ENCODE data around the gene MAN1B1. TPM values are rescaled to one million over a fixed set of nuclear protein-coding genes. Genes with fewer than 3 reads are reported as not detected.

Gene MAN1B1
- total and polyA plus RNA-seq, 2 of the 4 experiments (the other 2 are of a cell fraction): 28.7 to 55.1 TPM

DNA sequence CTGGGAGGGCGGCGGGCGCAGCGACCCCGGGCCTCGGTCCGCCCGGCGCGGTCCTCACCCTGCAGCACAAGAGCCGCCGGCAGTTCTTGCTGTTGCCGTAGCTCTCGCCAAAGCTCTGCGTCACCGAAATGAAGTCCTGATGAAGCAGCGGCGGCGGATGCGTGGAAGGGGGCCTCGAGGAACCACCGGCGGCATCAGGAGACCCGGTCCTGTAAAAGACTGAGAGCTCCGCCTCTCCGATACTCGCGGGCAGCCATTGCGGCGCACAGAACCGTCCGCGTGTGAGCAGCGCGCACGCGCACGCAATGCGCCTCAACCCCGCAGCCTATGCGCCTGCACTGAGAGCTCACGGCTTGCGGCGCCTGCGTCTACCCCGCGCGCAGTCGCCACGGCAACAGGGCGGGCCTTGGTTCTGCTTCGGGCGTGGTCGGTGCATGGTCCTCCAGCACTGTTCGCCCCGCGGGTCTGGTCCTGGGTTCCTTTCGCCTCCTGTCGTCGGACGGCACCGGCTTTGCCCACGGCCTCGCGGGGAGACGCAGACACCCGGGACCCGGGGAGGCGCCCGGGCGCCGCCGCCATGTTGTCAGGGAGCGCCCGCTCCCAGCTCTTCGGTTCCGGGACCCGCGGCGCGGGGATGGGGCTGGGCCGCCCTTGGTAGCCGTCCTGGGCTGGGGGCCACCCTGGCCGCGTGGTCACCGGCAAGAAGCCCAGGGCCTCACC, 42.8 kb downstream of the MAN1B1 start:
- peak overlapping the region; percentile 77 to 96 for H4K8ac ChIP-seq (ENCODE audit: low read depth in 2 of 2, low read length in 2 of 2)
- H3K4me3 ChIP-seq (ENCODE audit: insufficient read depth, low read depth, low read length): peak overlapping the region; percentile 76
- BruUV-seq (replicated peaks): no TSS peak
- no peaks in the 10 kb centered on the region for H3K36me3 ChIP-seq (ENCODE audit: control insufficient read depth, insufficient read depth, low read length)
- peak overlapping the region; percentile 38; the same call in 1 of the 2 replicates for H2BK120ac ChIP-seq (ENCODE audit: low read depth, low read length)
- intact Hi-C loops (cut with micrococcal nuclease) (no loop called here), in situ Hi-C loops (cut with MboI; ENCODE audit: low sequenced_read_pairs) (no loop called here), dilution Hi-C loops (cut with HindIII; ENCODE audit: low sequenced_read_pairs, unreplicated experiment) (no loop called here)
- H2AK9ac ChIP-seq (replicated peaks; ENCODE audit: low read depth, low read length, poor library complexity): peak overlapping the region; percentile 96
- peaks cover 4% of the 10 kb centered on the region; the same call in 1 of the 2 replicates for H3K9me3 ChIP-seq (ENCODE audit: control insufficient read depth, insufficient read depth, low read length)
- H4K5ac ChIP-seq (ENCODE audit: low read depth, low read length): peak overlapping the region; percentile 63; the same call in 1 of the 2 replicates
- H3K9me1 ChIP-seq (ENCODE audit: insufficient read depth, low read length): peaks cover 16% of the 10 kb centered on the region
- peak overlapping the region; percentile 99 for H2AFZ ChIP-seq (replicated peaks; ENCODE audit: low read length, poor library complexity)
- no peaks in the 10 kb centered on the region for H3K27me3 ChIP-seq (ENCODE audit: control insufficient read depth, insufficient read depth, low read length)
- ATAC-seq (ENCODE audit: low read depth): peak; percentile 99
- no peak overlapping the region for H2BK20ac ChIP-seq (ENCODE audit: low read depth, low read length)
- peaks cover 12% of the 10 kb centered on the region; the same call in 1 of the 2 replicates for H3K4me1 ChIP-seq (ENCODE audit: control insufficient read depth, insufficient read depth, low read length)
- H3K9ac ChIP-seq (ENCODE audit: low read depth, low read length): peak overlapping the region; percentile 90
- H2BK5ac ChIP-seq (ENCODE audit: low read depth, low read length, poor library complexity, severe bottlenecking): peak overlapping the region; percentile 43
- peak overlapping the region; percentile 74 for H3K27ac ChIP-seq (ENCODE audit: insufficient read depth, low read length)
- H3K23ac ChIP-seq (ENCODE audit: low read depth, low read length): peak overlapping the region; percentile 86
- H2AK5ac ChIP-seq (ENCODE audit: low read depth, low read length): peak overlapping the region; percentile 53; the same call in 1 of the 2 replicates
- H3K18ac ChIP-seq (ENCODE audit: low read depth, low read length): peak overlapping the region; percentile 62; the same call in 1 of the 2 replicates
- H3K14ac ChIP-seq (replicated peaks; ENCODE audit: low read depth, low read length): peak overlapping the region; percentile 98
- peaks cover 13 to 35% of the 10 kb centered on the region in 2 experiments for H3K79me1 ChIP-seq (ENCODE audit: low read depth in 1 of 2, low read length in 2 of 2)
- 0 out of 2 replicates have a peak, but pooled peaks cover 8% of the 10 kb centered on the region for H4K20me1 ChIP-seq (ENCODE audit: insufficient read depth, low read length)
- H4K91ac ChIP-seq (ENCODE audit: insufficient read depth, low read depth, low read length): peak overlapping the region; percentile 85; the same call in 1 of the 2 replicates
- H3K4me2 ChIP-seq (ENCODE audit: low read depth, low read length): peak overlapping the region; percentile 35; the same call in 1 of the 2 replicates
- DNase-seq: peak; percentile 91
- ChIA-PET POLR2A (ENCODE audit: unreplicated experiment) (interaction anchor here (0.7 to 1.3 kb wide), 2 partner anchors 75 to 111 kb away, joined by 3 to 4 read pairs; partner anchors contain the start of gene TUBB4B), CTCF (interaction anchor here (1.0 kb wide), 1 partner anchor 28 kb away, joined by 3 read pairs; no protein-coding TSS in a partner anchor)
- WGBS, 2 experiments (ENCODE audit: extremely low coverage in 2 of 2, insufficient read length in 1 of 2): 1% methylated on average over 51 of the region's 86 CpGs; no CpG with 5 or more reads in 1 of the 2 experiments
- peak overlapping the region; percentile 93 for H3K4ac ChIP-seq (ENCODE audit: low read depth, low read length)
- H2BK15ac ChIP-seq (ENCODE audit: low read depth, low read length): no peak overlapping the region
- H3K56ac ChIP-seq (ENCODE audit: extremely low read depth, insufficient read depth, low read length): peak overlapping the region; percentile 71; the same call in 1 of the 2 replicates
- TF ChIP-seq FOS (IDR thresholded peaks at IDR 0.05; ENCODE audit: low read depth, low read length) (no peak), SMC3 (IDR thresholded peaks at IDR 0.05; ENCODE audit: low read depth, low read length) (no peak), RFX5 (IDR thresholded peaks at IDR 0.05; ENCODE audit: low read depth, low read length) (no peak), RAD21 (IDR thresholded peaks at IDR 0.05; ENCODE audit: low read length) (no peak), RCOR1 (IDR thresholded peaks at IDR 0.05; ENCODE audit: insufficient replicate concordance, low read length) (peak; percentile 84), MAZ (IDR thresholded peaks at IDR 0.05; ENCODE audit: borderline replicate concordance, low read depth, low read length) (peak; percentile 9; the same call in 1 of the 2 replicates), CEBPB (IDR thresholded peaks at IDR 0.05; ENCODE audit: low read depth, low read length) (no peak), MXI1 (IDR thresholded peaks at IDR 0.05; ENCODE audit: borderline replicate concordance, low read depth, low read length) (peak; percentile 88; the same call in 1 of the 2 replicates), MAFK (IDR thresholded peaks at IDR 0.05; ENCODE audit: low read depth, low read length) (no peak), POLR2A (IDR thresholded peaks at IDR 0.05; ENCODE audit: low read depth, low read length) (no peak), CHD1 (IDR thresholded peaks at IDR 0.05; ENCODE audit: low read depth, low read length) (no peak), BHLHE40 (IDR thresholded peaks at IDR 0.05; ENCODE audit: low read depth, low read length) (no peak), NFE2L2 (IDR thresholded peaks at IDR 0.05; ENCODE audit: low read depth, low read length) (no peak; the same call in 1 of the 2 replicates)
- TF ChIP-seq, protein P1, sequence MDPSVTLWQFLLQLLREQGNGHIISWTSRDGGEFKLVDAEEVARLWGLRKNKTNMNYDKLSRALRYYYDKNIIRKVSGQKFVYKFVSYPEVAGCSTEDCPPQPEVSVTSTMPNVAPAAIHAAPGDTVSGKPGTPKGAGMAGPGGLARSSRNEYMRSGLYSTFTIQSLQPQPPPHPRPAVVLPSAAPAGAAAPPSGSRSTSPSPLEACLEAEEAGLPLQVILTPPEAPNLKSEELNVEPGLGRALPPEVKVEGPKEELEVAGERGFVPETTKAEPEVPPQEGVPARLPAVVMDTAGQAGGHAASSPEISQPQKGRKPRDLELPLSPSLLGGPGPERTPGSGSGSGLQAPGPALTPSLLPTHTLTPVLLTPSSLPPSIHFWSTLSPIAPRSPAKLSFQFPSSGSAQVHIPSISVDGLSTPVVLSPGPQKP (IDR thresholded peaks at IDR 0.05; ENCODE audit: borderline replicate concordance, low read depth, low read length): no peak
- TF ChIP-seq, protein P2, sequence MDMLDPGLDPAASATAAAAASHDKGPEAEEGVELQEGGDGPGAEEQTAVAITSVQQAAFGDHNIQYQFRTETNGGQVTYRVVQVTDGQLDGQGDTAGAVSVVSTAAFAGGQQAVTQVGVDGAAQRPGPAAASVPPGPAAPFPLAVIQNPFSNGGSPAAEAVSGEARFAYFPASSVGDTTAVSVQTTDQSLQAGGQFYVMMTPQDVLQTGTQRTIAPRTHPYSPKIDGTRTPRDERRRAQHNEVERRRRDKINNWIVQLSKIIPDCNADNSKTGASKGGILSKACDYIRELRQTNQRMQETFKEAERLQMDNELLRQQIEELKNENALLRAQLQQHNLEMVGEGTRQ (IDR thresholded peaks at IDR 0.05; ENCODE audit: low read depth, low read length): 0 out of 2 replicates have a peak, but pooled peaks have one; percentile 7
